PFSK-1 (cell line): ENCODE data around the gene FOXJ3.

Source experiments
- POLR2AphosphoS5 ChIP-seq: IDR thresholded peaks from 2 replicates; pipeline ENCODE4 v1.6.1; 2012; ENCODE audit warnings: low read depth, mild to moderate bottlenecking, control low read depth, low read length, moderate library complexity
- TAF1 ChIP-seq: IDR thresholded peaks from 2 replicates; pipeline ENCODE4 v1.6.1; 2012; ENCODE audit warnings: low read length, control low read depth, borderline replicate concordance; ENCODE audit not compliant: insufficient read depth

DNA sequence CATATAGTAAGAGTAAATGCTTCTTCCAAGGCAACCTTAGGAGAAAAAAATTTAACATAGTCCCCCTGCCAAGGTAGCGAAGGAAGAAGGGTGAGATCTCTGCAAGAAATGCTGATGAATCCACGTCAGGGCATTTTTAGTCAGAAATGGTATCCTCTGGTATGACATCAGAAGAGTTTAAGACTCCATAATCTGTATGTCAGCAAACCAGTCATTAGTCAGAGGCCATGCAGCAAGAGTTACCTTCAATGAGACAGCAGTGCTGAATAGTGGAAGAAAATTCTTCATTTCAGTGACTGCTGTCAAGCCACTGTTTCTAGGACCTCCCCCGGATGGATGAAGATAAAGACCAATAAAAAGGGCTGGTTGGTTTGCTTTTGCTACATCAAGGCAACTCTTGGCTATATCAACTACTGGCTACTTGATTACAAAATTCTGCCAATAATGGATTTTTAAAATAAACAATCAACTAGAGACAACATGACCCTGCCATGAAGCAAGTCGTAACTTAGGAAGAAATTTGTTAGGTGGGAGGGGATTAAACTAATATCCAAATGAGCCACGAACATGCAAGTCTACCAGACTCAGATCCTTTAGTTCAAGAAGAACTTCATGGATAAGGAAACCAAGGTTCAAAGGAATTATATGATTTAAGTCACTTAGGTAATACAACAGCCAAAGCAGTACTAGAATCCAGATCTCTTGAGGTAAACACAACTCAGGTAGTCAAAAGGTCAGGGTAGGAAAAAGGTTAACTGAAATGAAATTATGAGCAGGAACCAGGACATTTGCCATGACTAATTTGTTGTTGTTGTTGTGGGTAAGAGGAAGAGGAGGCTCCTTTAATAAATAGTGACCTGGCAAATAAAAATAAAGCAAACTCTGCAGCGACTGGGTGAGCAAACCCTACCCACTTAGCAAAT is 144.8 kb downstream of the FOXJ3 start:
- no peak for TF ChIP-seq TAF1
- TF ChIP-seq POLR2AphosphoS5, result no peak
